Hematopoietic multipotent progenitor cell treated with erythropoietin and hydrocortisone succinate and interleukin-3 and kit ligand, for 15 days (in vitro differentiated cells): ENCODE measurements around the gene LMF1.

Source experiments
- DNase-seq: peaks from one replicate; pipeline ENCODE4 v3.0.0-alpha.2; 2015; ENCODE audit warnings: low spot score

LMF1 gene

GRCh38 chr16:1002399-1003166 is 31.8 kb upstream of the LMF1 start:
- no peak for DNase-seq

- no peak for DNase-seq
Observed at GRCh38 chr16:1001096-1001495, 30.3 kb upstream of the LMF1 start.

DNA sequence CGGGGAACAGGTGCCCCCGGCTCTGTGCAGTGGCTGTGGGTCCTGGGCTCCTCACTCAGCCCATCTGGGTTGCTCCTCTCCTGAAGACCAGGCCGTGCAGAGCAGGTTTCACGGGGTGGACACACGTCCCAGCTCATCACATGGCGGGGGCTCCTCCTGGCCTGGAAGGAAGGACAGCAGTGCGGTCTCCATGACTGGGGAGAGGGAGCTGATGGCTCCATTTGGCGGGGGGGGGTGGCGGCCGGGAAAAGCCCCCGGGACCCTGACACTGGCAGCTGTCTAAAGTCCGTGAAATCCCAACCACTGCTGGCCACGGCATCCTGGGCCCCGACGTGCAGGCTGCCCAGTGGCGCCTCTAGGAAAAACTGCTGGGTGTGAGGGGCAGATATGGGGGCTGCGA is 29.8 kb upstream of the LMF1 start:
- DNase-seq = no peak

GRCh38 chr16:999677-1000076 is 28.9 kb upstream of the LMF1 start:
- no peak for DNase-seq

GRCh38 chr16:998615-999014 is 27.8 kb upstream of the LMF1 start:
- DNase-seq = no peak

DNA sequence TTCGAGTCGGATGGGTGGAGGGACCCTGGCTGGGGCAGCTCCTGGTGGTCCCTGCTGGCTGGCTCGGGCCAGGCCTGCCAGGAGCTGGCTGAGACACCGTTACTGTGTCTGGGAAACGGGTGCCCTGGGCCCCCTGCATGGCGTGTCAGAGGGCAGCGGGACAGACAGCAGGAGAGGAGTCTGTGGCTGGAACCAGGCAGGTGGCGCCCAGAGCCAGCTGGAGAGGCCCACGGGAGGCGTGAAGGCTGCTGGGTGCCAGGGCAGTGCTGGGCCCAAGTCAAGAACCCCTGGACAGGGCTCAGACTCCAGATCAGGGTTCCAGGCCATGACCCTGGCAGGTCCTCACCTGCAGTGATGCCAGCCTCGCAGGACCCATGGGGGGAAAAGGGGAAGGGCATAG is 27.4 kb upstream of the LMF1 start:
- DNase-seq = no peak

DNA sequence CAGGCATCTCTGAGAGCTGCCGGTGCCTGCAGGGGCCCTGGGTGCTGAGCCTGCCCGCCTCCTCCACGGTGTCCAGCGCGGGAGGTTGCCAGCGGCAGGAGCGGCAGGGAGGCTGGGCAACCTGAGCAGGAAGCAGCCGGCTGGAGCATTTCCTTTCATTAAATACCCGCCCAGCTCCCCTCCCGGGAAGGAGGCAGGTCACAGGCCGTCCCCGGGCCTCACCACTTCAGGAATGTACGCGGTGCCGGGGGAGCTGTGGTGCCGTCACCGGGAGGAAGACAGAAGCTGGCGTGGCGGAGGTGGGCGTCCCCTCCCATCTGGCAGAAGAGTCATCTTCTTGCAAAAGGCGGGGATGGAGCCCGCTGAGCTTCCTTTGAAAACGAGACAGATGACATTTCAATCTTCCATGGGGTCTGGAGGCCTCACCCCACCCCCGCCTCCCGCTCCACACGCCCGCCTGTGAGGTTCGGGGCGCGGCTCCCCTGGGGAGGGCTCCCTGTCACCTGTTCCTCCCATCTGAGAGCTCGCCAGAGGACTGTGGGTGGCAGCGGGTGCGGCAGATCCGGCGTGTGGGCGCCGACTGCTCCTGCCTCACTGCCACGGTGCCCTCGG is 26.8 kb upstream of the LMF1 start:
- no peak for DNase-seq

GRCh38 chr16:996681-997080 is 25.9 kb upstream of the LMF1 start:
- DNase-seq = no peak

DNA sequence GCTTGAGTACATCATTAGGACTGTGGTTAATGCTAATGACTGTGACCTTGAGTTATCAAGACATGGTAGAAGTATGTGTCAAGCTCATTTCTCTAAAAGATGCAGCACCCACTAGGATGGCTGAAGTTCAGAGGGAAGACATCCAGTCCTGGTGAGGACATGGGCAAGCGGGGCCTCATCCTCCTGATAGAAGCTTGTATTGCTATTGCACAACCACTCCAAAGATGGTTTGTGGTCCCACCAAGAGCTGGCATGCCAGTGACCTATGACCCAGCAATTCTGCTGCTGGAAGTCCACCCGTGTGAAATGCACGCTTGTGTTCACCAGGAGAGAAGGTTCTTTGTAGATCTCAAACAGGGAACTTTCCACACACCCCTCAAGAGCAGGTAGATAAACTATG is 25.0 kb upstream of the LMF1 start:
- no peak for DNase-seq

GRCh38 chr16:995087-995486 is 24.3 kb upstream of the LMF1 start:
- no peak for DNase-seq

- DNase-seq = no peak
Observed at GRCh38 chr16:993731-994130, 22.9 kb upstream of the LMF1 start.

GRCh38 chr16:991773-992172 is 21.0 kb upstream of the LMF1 start:
- DNase-seq = no peak

GRCh38 chr16:991345-991744 is 20.6 kb upstream of the LMF1 start:
- no peak for DNase-seq

DNA sequence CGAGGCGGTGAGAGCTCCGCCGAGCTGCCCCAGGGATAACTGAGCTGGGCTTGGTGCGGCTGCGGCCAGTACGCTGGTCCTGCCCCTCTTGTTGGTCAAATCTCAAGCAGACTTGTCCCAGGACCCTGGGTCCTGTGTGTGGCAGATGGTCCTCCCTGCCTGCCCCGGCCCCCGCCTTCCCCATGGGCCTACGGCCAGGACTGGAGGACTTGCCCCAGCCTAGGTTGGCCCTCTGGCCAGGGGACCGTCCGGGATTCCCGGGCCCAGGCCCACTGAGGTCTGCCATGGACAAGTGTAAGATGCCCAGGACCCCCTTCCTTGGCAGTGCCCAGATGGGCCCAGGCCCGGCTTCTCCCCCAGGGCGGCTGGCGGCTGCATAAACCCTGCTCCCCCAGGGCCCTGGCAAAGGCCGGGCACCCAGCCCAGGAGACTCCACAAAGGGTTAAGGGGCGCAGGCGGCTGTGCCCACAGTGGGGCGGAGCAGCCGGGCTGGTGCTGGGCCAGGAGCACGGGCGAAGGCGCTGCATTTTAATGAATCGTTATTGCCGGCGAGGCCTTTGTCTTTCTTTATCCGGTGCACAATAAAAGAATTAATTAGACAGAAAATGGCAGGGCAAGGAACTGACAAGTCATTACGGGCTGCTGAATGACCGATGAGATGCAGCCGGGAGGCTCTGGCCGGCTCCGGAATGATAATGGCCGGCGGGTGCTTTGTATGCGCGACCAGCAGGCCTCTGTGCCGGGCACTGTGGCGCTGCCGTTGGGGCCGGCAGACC is 19.9 kb upstream of the LMF1 start:
- no peak for DNase-seq

DNA sequence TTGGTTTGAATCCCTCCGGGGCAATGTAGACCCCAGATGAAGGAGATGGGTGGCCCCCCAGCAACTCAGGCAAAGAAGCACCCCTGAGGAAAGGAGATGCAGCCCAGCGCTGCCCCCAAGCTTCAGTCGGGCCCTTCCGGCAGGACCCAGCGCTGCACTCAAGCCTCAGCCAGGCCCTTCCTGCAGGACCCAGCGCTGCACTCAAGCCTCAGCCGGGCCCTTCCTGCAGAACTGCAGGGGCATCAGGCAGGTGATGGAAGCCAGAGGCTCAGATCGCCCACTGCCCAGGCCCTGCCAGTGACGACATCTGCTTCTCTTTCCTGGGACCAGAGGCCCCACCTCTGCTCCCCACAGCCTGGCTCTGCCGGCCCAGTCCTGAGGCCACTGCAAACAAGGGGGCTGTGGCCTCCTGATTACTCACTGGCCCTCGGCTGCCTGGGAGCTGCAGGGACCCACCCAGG is 18.6 kb upstream of the LMF1 start:
- DNase-seq = no peak

- no peak for DNase-seq
Observed at GRCh38 chr16:988471-989353, 17.9 kb upstream of the LMF1 start.

DNA sequence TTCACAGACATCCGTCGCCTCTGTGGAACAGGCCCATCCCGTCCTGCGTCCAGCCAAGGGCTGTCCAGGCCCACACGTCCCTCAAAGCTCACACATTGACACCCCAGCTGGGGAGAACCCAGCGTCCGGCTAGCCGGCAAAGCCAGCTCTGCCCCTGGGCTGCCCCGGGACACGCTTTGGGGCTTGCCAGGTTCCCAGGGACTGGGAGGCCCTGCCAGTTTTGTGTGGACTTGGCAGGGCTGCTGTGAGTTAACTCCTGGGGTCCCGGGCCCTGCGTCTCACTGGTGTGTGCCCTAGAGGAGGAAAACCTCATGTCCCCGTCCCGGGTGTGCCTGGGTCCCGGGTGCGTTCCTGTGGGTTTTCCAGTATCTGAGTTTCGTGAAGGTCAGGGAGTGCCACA is 17.1 kb upstream of the LMF1 start:
- DNase-seq = no peak

- DNase-seq = no peak
Observed at GRCh38 chr16:986925-987582, 16.3 kb upstream of the LMF1 start.

DNA sequence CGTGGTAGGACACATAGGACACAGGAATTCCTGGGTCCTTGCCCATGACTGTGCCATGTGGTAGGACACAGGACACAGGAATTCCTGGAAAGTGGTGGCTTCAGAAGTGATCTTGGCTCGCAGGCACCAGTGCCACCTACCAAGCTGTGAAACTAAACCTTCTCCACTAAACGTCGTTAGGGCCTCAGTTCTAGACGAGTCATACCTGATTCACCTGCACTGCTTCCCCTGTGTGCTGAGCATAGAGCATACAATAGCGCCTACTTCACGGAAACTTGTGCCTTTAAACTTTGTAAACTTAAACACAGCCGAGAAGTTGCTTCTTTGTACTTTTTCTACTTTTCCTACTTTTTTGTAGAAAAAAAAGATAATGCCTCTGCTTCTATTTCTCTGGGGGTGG is 15.6 kb upstream of the LMF1 start:
- DNase-seq = no peak

- DNase-seq = no peak
Observed at GRCh38 chr16:985646-986400, 15.0 kb upstream of the LMF1 start.
